K562 (cell line): ENCODE measurements around the gene PIK3CD. TPM values are rescaled to one million over a fixed set of nuclear protein-coding genes. Genes with fewer than 3 reads are reported as not detected.

Source experiments
- ATAC-seq: fragments of 200-7000 bp; cut with Tn5 transposase; 3 replicates; pipeline ENCODE4 v1.9.1; 2020; ENCODE audit warnings: moderate library complexity
- BruUV-seq: library from RNA; stranded (reverse); fragments of 400-500 nt; replicated peaks from 2 replicates; lab custom pipeline; 2021; lab: Mats Ljungman, UMichigan
- CTCF ChIA-PET: fragments of 300-600 bp; formaldehyde crosslinking; extraction: SDS; loops from one replicate; lab custom pipeline; 2021; ENCODE audit warnings: low intra/inter-chr PET ratio; lab: Yijun Ruan, JAX
- POLR2A ChIA-PET: fragments of 300-600, 350-650 bp; sonication (Branson Sonifier 250); formaldehyde crosslinking; extraction: SDS; loops from one replicate; lab custom pipeline; 2021; ENCODE audit warnings: antibody characterized with exemption, inconsistent platforms; lab: Yijun Ruan, JAX
- DNase-seq, 4 experiments: peaks; one replicate each; pipeline versions ENCODE4 v3.0.0 to v3.0.0-alpha.2; 2011 to 2018; ENCODE audit warnings: low spot score in 3 of 4, mixed read lengths in 3 of 4; ENCODE audit errors: extremely low read depth in 1 of 4
- FAIRE-seq: peaks from 2 replicates; lab custom pipeline; 2011; peaks lifted over from hg19 to GRCh38; lab: Jason Lieb, UNC
- H2AFZ ChIP-seq: 2 replicates; pipeline ENCODE4 v1.6.0; 2011; ENCODE audit warnings: low read depth, low read length, control low read depth, inconsistent platforms
- H3K27ac ChIP-seq: fragments of 200-600 bp; 3 replicates; pipeline ENCODE4 v1.8.0; 2011; ENCODE audit warnings: low read depth, mild to moderate bottlenecking, control low read depth, inconsistent platforms, low read length, moderate library complexity, mixed read lengths; ENCODE audit errors: extremely low read depth
- H3K27me3 ChIP-seq, 2 experiments: fragments of 300-600 bp in 1 of 2; 2 replicates in 1 of 2; 3 replicates in 1 of 2; pipeline versions ENCODE4 v1.6.0 to v1.8.0; 2011; ENCODE audit warnings: inconsistent platforms in 2 of 2, low read length in 2 of 2, mild to moderate bottlenecking in 1 of 2, mixed read lengths in 1 of 2, moderate library complexity in 1 of 2; ENCODE audit not compliant: control insufficient read depth in 2 of 2, insufficient read depth in 2 of 2
- H3K36me3 ChIP-seq: fragments of 300-600 bp; 3 replicates; pipeline ENCODE4 v1.8.0; 2011; ENCODE audit warnings: mild to moderate bottlenecking, low read length, inconsistent platforms; ENCODE audit not compliant: control insufficient read depth, insufficient read depth
- H3K4me1 ChIP-seq, 2 experiments: fragments of 200-600 bp in 1 of 2; replicated peaks in 1 of 2; 2 replicates in 1 of 2; 3 replicates in 1 of 2; pipeline versions ENCODE4 v1.5.1 to v1.8.0; 2011; ENCODE audit warnings: inconsistent platforms in 2 of 2, low read length in 2 of 2, mild to moderate bottlenecking in 1 of 2, mixed read lengths in 1 of 2, moderate library complexity in 1 of 2; ENCODE audit not compliant: control insufficient read depth in 2 of 2, insufficient read depth in 2 of 2
- H3K4me2 ChIP-seq: 2 replicates; pipeline ENCODE4 v1.6.1; 2011; ENCODE audit warnings: low read length, control low read depth, inconsistent platforms, mixed read lengths; ENCODE audit not compliant: insufficient read depth
- H3K4me3 ChIP-seq: fragments of 200-600 bp; sonication (generic), shearing (Covaris generic); 2 replicates; pipeline ENCODE4 v1.5.1; 2016; ENCODE audit warnings: control low read depth, inconsistent platforms
- H3K79me2 ChIP-seq: fragments of 200-600 bp; 3 replicates; pipeline ENCODE4 v1.8.0; 2011; ENCODE audit warnings: low read length, inconsistent platforms; ENCODE audit not compliant: control insufficient read depth, insufficient read depth
- H3K9ac ChIP-seq, 2 experiments: 2 replicates each; pipeline versions ENCODE4 v1.6.0 to v1.6.1; 2011; ENCODE audit warnings: low read depth in 2 of 2, low read length in 2 of 2, control low read depth in 1 of 2, inconsistent platforms in 1 of 2, mild to moderate bottlenecking in 1 of 2, mixed read lengths in 1 of 2; ENCODE audit not compliant: insufficient read depth in 1 of 2
- H3K9me1 ChIP-seq: one replicate; pipeline ENCODE4 v1.6.0; 2011; ENCODE audit warnings: inconsistent platforms, mild to moderate bottlenecking, low read length, moderate library complexity; ENCODE audit not compliant: control insufficient read depth, insufficient read depth
- H3K9me3 ChIP-seq: replicated peaks from 2 replicates; pipeline ENCODE4 v1.5.1; 2011; ENCODE audit warnings: low read depth, low read length, inconsistent platforms; ENCODE audit not compliant: control insufficient read depth, insufficient read depth
- H4K20me1 ChIP-seq: replicated peaks from 2 replicates; pipeline ENCODE4 v1.6.1; 2011; ENCODE audit warnings: low read length, inconsistent platforms, mixed read lengths; ENCODE audit not compliant: control insufficient read depth, insufficient read depth
- E2F3 ChIP-seq: fragments of 250-450 bp; sonication (Bioruptor Pico); IDR thresholded peaks from 2 replicates; pipeline ENCODE4 v1.4.0; 2020; ENCODE audit warnings: mild to moderate bottlenecking
- EGR1 ChIP-seq: fragments of 450-650 bp; conservative IDR thresholded peaks from 2 replicates; pipeline ENCODE4 v1.6.1; 2017; ENCODE audit warnings: mild to moderate bottlenecking
- GATAD2A ChIP-seq: fragments of 450-650 bp; IDR thresholded peaks from 2 replicates; pipeline ENCODE4 v1.6.1; 2017
- HDGF ChIP-seq: fragments of 450-650 bp; IDR thresholded peaks from 2 replicates; pipeline ENCODE4 v1.6.1; 2016
- ILF3 ChIP-seq: fragments of 450-650 bp; IDR thresholded peaks from 2 replicates; pipeline ENCODE4 v1.6.1; 2018; ENCODE audit warnings: antibody characterized with exemption, mild to moderate bottlenecking, moderate library complexity, borderline replicate concordance
- NCOR1 ChIP-seq: fragments of 450-650 bp; IDR thresholded peaks from 2 replicates; pipeline ENCODE4 v1.6.1; 2016; ENCODE audit warnings: mild to moderate bottlenecking, moderate library complexity
- NFIX ChIP-seq: fragments of 250-450 bp; sonication (Bioruptor Pico); IDR thresholded peaks from 2 replicates; pipeline ENCODE4 v1.4.0; 2020; ENCODE audit warnings: low read depth, mild to moderate bottlenecking, moderate library complexity
- PRMT5 ChIP-seq: sonication (generic); formaldehyde crosslinking; IDR thresholded peaks from 2 replicates; pipeline ENCODE4 v1.5.0; 2020; ENCODE audit warnings: missing genetic modification reagents
- RB1 ChIP-seq: fragments of 450-650 bp; IDR thresholded peaks from 2 replicates; pipeline ENCODE4 v1.6.1; 2017; ENCODE audit warnings: low read depth, mild to moderate bottlenecking
- ZNF830 ChIP-seq: fragments of 250-450 bp; sonication (Bioruptor Pico); IDR thresholded peaks from 2 replicates; pipeline ENCODE4 v1.5.0; 2021; ENCODE audit warnings: mild to moderate bottlenecking
- WGBS: fragments of 100-300 bp; shearing (Covaris generic); methylation state at CpG from one replicate; pipeline ENCODE4 v1.1.6; 2016; ENCODE audit warnings: low coverage, mixed read lengths; ENCODE audit not compliant: insufficient coverage; ENCODE audit errors: missing lambda C conversion rate; 5-methylcytosine and 5-hydroxymethylcytosine counted together
- in situ Hi-C: fragments of 300-500 bp; cut with MboI; formaldehyde crosslinking; loops from 4 replicates; pipeline ENCODE4 v1.15.0; 2018; ENCODE audit warnings: inconsistent platforms, mixed read lengths
- intact Hi-C: fragments of 100-400 bp; cut with micrococcal nuclease; formaldehyde crosslinking; loops from 2 replicates; pipeline ENCODE4 v1.14.2; 2022
- polyA plus RNA-seq, 8 experiments: library from polyadenylated mRNA; depleted of rRNA in 4 of 8; stranded (reverse) in 5 of 8; unstranded in 3 of 8; fragments of >200 nt; fragmentation: Nextera tagmentation in 2 of 8; fragmentation: Illumina TruSeq in 1 of 8; extraction: Ambion mirVana in 2 of 8; extraction: Trizol in 1 of 8; gene quantifications; 2 replicates each; pipeline versions ENCODE4 v1.2.1 to v1.2.3, GENCODE V29; 2011 to 2014; ENCODE audit warnings: inconsistent platforms in 1 of 8, missing spikeins in 1 of 8
- total RNA-seq, 7 experiments: library from RNA; depleted of rRNA in 6 of 7; stranded (reverse); fragments of >200 nt in 6 of 7; fragmentation: Illumina TruSeq in 2 of 7; extraction: Trizol in 2 of 7; gene quantifications; 2 replicates each; pipeline versions ENCODE4 v1.2.1 to v1.2.3, GENCODE V29; 2011 to 2021; ENCODE audit warnings: low replicate concordance in 1 of 7
- TF ChIP-seq, protein P1 (sequence below): fragments of 450-650 bp; IDR thresholded peaks from 2 replicates; pipeline ENCODE4 v1.6.1; 2017; ENCODE audit warnings: antibody characterized with exemption, mild to moderate bottlenecking
- TF ChIP-seq, protein P2 (sequence below), 3 experiments: IDR thresholded peaks in 2 of 3; conservative IDR thresholded peaks in 1 of 3; 2 replicates each; pipeline ENCODE4 v1.5.1; 2011 to 2012; ENCODE audit warnings: low read length in 3 of 3, mild to moderate bottlenecking in 3 of 3, control low read depth in 2 of 3, improper control_type of control experiment in 1 of 3, inconsistent platforms in 1 of 3, low read depth in 1 of 3, mixed read lengths in 1 of 3, moderate library complexity in 1 of 3; ENCODE audit not compliant: insufficient read depth in 2 of 3
- TF ChIP-seq, protein P3 (sequence below): sonication (generic); formaldehyde crosslinking; IDR thresholded peaks from 2 replicates; pipeline ENCODE4 v1.8.0; 2022; ENCODE audit warnings: missing genetic modification reagents, mild to moderate bottlenecking, moderate library complexity, borderline replicate concordance

The PIK3CD gene
- total and polyA plus RNA-seq, 9 of the 15 experiments (the other 6 are each of a cell fraction or from before 2014, with no cell fraction given): 1.8 to 20.8 (median 7.2) TPM

DNA sequence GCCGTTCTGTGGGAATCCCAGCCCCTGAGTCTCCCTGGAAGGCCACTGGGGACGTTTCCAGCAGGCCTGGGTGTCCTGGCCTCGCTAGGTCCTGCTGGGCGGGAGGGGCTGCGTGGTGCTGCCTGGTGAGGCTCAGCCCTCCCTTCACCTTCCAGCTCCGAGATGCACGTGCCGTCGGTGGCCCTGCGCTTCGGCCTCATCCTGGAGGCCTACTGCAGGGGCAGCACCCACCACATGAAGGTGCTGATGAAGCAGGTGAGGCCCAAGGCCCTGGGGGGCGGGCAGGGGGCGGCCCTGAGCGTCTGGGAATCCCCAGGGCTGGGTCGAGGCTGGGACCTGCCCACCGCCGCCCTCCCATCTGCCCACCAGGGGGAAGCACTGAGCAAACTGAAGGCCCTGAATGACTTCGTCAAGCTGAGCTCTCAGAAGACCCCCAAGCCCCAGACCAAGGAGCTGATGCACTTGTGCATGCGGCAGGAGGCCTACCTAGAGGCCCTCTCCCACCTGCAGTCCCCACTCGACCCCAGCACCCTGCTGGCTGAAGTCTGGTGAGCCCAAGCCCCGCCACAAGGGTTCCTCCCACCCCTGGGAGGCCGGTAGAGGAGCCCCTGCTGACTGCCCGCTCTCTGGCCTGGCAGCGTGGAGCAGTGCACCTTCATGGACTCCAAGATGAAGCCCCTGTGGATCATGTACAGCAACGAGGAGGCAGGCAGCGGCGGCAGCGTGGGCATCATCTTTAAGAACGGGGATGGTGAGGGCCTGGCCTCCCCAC, 70.3 kb downstream of the PIK3CD start:
- Histone ChIP-seq H2AFZ (peak overlapping the region; percentile 37; the same call in 1 of the 2 replicates), H4K20me1 (no peaks in the 10 kb centered on the region), H3K4me1 (peaks cover 30 to 74% of the 10 kb centered on the region in 2 experiments), H3K27me3 (no peaks in the 10 kb centered on the region), H3K4me2 (no peak overlapping the region), H3K79me2 (peaks cover 14% of the 10 kb centered on the region), H3K9me1 (peaks cover 3% of the 10 kb centered on the region), H3K9ac (peak overlapping the region in 1 of 2 experiments; percentile 76; a peak in 2 of 4 replicates), H3K27ac (no peak overlapping the region), H3K4me3 (no peak overlapping the region), H3K9me3 (no peaks in the 10 kb centered on the region), H3K36me3 (peaks cover 44% of the 10 kb centered on the region; the same call in 1 of the 3 replicates)
- no TSS peak for BruUV-seq
- ChIA-PET CTCF (interaction anchor here (0.5 to 0.7 kb wide), 3 partner anchors 71 to 713 kb away, joined by 3 read pairs; no protein-coding TSS in a partner anchor), POLR2A (interaction anchor here (0.6 to 1.3 kb wide), 6 partner anchors 11 to 492 kb away, joined by 3 read pairs; no protein-coding TSS in a partner anchor)
- DNase-seq (peak; percentile 82 to 86 (median 84)), ATAC-seq (peak; percentile 24), FAIRE-seq (peak; percentile 29)
- 51% methylated on average over 27 of the region's 29 CpGs for WGBS
- intact Hi-C loops (loop anchor here (1.0 to 5.0 kb wide), 2 partner anchors 94 to 146 kb away; no protein-coding TSS in a partner anchor), in situ Hi-C loops (no loop called here)
- TF ChIP-seq, protein P1, sequence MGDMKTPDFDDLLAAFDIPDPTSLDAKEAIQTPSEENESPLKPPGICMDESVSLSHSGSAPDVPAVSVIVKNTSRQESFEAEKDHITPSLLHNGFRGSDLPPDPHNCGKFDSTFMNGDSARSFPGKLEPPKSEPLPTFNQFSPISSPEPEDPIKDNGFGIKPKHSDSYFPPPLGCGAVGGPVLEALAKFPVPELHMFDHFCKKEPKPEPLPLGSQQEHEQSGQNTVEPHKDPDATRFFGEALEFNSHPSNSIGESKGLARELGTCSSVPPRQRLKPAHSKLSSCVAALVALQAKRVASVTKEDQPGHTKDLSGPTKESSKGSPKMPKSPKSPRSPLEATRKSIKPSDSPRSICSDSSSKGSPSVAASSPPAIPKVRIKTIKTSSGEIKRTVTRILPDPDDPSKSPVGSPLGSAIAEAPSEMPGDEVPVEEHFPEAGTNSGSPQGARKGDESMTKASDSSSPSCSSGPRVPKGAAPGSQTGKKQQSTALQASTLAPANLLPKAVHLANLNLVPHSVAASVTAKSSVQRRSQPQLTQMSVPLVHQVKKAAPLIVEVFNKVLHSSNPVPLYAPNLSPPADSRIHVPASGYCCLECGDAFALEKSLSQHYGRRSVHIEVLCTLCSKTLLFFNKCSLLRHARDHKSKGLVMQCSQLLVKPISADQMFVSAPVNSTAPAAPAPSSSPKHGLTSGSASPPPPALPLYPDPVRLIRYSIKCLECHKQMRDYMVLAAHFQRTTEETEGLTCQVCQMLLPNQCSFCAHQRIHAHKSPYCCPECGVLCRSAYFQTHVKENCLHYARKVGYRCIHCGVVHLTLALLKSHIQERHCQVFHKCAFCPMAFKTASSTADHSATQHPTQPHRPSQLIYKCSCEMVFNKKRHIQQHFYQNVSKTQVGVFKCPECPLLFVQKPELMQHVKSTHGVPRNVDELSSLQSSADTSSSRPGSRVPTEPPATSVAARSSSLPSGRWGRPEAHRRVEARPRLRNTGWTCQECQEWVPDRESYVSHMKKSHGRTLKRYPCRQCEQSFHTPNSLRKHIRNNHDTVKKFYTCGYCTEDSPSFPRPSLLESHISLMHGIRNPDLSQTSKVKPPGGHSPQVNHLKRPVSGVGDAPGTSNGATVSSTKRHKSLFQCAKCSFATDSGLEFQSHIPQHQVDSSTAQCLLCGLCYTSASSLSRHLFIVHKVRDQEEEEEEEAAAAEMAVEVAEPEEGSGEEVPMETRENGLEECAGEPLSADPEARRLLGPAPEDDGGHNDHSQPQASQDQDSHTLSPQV: peak; percentile 57; the same call in 1 of the 2 replicates
- TF ChIP-seq NFIX (CRISPR knock-in tag) (no peak), E2F3 (CRISPR knock-in tag) (peak; percentile 13; the same call in 1 of the 2 replicates), RB1 (peak; percentile 53; the same call in 1 of the 2 replicates), NCOR1 (no peak), HDGF (0 out of 2 replicates have a peak, but pooled peaks have one; percentile 37), ILF3 (no peak), PRMT5 (no peak), GATAD2A (0 out of 2 replicates have a peak, but pooled peaks have one; percentile 54), EGR1 (peak; percentile 31; the same call in 1 of the 2 replicates), ZNF830 (CRISPR knock-in tag) (0 out of 2 replicates have a peak, but pooled peaks have one; percentile 27)
- TF ChIP-seq, protein P2, sequence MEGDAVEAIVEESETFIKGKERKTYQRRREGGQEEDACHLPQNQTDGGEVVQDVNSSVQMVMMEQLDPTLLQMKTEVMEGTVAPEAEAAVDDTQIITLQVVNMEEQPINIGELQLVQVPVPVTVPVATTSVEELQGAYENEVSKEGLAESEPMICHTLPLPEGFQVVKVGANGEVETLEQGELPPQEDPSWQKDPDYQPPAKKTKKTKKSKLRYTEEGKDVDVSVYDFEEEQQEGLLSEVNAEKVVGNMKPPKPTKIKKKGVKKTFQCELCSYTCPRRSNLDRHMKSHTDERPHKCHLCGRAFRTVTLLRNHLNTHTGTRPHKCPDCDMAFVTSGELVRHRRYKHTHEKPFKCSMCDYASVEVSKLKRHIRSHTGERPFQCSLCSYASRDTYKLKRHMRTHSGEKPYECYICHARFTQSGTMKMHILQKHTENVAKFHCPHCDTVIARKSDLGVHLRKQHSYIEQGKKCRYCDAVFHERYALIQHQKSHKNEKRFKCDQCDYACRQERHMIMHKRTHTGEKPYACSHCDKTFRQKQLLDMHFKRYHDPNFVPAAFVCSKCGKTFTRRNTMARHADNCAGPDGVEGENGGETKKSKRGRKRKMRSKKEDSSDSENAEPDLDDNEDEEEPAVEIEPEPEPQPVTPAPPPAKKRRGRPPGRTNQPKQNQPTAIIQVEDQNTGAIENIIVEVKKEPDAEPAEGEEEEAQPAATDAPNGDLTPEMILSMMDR (IDR thresholded peaks at IDR 0.05 in 2 of 3, conservative IDR thresholded peaks at IDR 0.05 in 1 of 3; ENCODE audit: insufficient read depth in 2 of 3, low read depth in 1 of 3, low read length in 3 of 3): peak; percentile 76 to 90 (median 87)
- TF ChIP-seq, protein P3, sequence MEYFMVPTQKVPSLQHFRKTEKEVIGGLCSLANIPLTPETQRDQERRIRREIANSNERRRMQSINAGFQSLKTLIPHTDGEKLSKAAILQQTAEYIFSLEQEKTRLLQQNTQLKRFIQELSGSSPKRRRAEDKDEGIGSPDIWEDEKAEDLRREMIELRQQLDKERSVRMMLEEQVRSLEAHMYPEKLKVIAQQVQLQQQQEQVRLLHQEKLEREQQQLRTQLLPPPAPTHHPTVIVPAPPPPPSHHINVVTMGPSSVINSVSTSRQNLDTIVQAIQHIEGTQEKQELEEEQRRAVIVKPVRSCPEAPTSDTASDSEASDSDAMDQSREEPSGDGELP (CRISPR knock-in tag): peak; percentile 33; the same call in 1 of the 2 replicates
